ENCODE results near the gene MRPL32.

DNA sequence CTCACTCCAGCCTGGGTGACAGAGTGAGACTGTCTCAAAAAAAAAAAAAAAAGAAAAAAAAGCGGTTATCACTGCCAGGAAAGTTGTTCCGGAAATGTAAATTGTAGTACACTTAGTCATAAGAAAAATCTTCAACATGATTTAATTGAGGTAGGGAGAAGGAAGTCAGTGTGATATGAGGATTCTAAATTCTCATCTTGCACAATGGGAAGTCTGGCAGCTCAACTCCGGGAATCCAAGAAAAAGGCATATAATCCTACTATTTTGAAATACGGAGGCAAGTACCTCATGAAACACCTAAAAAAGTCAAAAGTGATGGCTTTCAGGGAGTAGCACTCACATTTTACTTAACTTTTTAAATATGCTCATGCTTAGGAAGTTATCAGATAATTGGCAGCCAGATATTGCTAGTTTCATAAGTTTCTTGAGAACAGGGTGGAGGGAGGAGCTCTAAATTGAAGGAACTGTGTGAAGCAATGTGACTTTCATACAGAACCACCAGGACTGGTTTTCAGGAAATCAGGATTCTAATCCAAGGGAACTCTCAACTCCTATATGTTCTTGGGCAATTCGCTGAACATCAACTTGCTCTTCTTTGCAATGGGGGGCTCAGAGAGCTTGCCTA is 17.6 kb upstream of the MRPL32 start:
- TF ChIP-seq CTCF (IDR thresholded peaks at IDR 0.05; ENCODE audit: low read depth, low read length, poor library complexity, severe bottlenecking) (no peak), EZH2phosphoT487 (IDR thresholded peaks at IDR 0.05; ENCODE audit: borderline replicate concordance, low read length) (no peak)
